K562 (cell line): ENCODE results near the gene TEX35. TPM values are rescaled to one million over a fixed set of nuclear protein-coding genes. Genes with fewer than 3 reads are reported as not detected.

Experiments
- ATAC-seq: fragments of 200-7000 bp; cut with Tn5 transposase; 3 replicates; pipeline ENCODE4 v1.9.1; 2020; ENCODE audit warnings: moderate library complexity
- BruUV-seq: library from RNA; stranded (reverse); fragments of 400-500 nt; replicated peaks from 2 replicates; lab custom pipeline; 2021; lab: Mats Ljungman, UMichigan
- CTCF ChIA-PET: fragments of 300-600 bp; formaldehyde crosslinking; extraction: SDS; loops from one replicate; lab custom pipeline; 2021; ENCODE audit warnings: low intra/inter-chr PET ratio; lab: Yijun Ruan, JAX
- POLR2A ChIA-PET: fragments of 300-600, 350-650 bp; sonication (Branson Sonifier 250); formaldehyde crosslinking; extraction: SDS; loops from one replicate; lab custom pipeline; 2021; ENCODE audit warnings: antibody characterized with exemption, inconsistent platforms; lab: Yijun Ruan, JAX
- DNase-seq, 4 experiments: peaks; one replicate each; pipeline versions ENCODE4 v3.0.0 to v3.0.0-alpha.2; 2011 to 2018; ENCODE audit warnings: low spot score in 3 of 4, mixed read lengths in 3 of 4; ENCODE audit errors: extremely low read depth in 1 of 4
- FAIRE-seq: peaks from 2 replicates; lab custom pipeline; 2011; peaks lifted over from hg19 to GRCh38; lab: Jason Lieb, UNC
- H2AFZ ChIP-seq: 2 replicates; pipeline ENCODE4 v1.6.0; 2011; ENCODE audit warnings: low read depth, low read length, control low read depth, inconsistent platforms
- H3K27ac ChIP-seq: fragments of 200-600 bp; 3 replicates; pipeline ENCODE4 v1.8.0; 2011; ENCODE audit warnings: low read depth, mild to moderate bottlenecking, control low read depth, inconsistent platforms, low read length, moderate library complexity, mixed read lengths; ENCODE audit errors: extremely low read depth
- H3K27me3 ChIP-seq, 2 experiments: fragments of 300-600 bp in 1 of 2; 2 replicates in 1 of 2; 3 replicates in 1 of 2; pipeline versions ENCODE4 v1.6.0 to v1.8.0; 2011; ENCODE audit warnings: inconsistent platforms in 2 of 2, low read length in 2 of 2, mild to moderate bottlenecking in 1 of 2, mixed read lengths in 1 of 2, moderate library complexity in 1 of 2; ENCODE audit not compliant: control insufficient read depth in 2 of 2, insufficient read depth in 2 of 2
- H3K36me3 ChIP-seq: fragments of 300-600 bp; 3 replicates; pipeline ENCODE4 v1.8.0; 2011; ENCODE audit warnings: mild to moderate bottlenecking, low read length, inconsistent platforms; ENCODE audit not compliant: control insufficient read depth, insufficient read depth
- H3K4me1 ChIP-seq, 2 experiments: fragments of 200-600 bp in 1 of 2; replicated peaks in 1 of 2; 2 replicates in 1 of 2; 3 replicates in 1 of 2; pipeline versions ENCODE4 v1.5.1 to v1.8.0; 2011; ENCODE audit warnings: inconsistent platforms in 2 of 2, low read length in 2 of 2, mild to moderate bottlenecking in 1 of 2, mixed read lengths in 1 of 2, moderate library complexity in 1 of 2; ENCODE audit not compliant: control insufficient read depth in 2 of 2, insufficient read depth in 2 of 2
- H3K4me2 ChIP-seq: 2 replicates; pipeline ENCODE4 v1.6.1; 2011; ENCODE audit warnings: low read length, control low read depth, inconsistent platforms, mixed read lengths; ENCODE audit not compliant: insufficient read depth
- H3K4me3 ChIP-seq: fragments of 200-600 bp; sonication (generic), shearing (Covaris generic); 2 replicates; pipeline ENCODE4 v1.5.1; 2016; ENCODE audit warnings: control low read depth, inconsistent platforms
- H3K79me2 ChIP-seq: fragments of 200-600 bp; 3 replicates; pipeline ENCODE4 v1.8.0; 2011; ENCODE audit warnings: low read length, inconsistent platforms; ENCODE audit not compliant: control insufficient read depth, insufficient read depth
- H3K9ac ChIP-seq, 2 experiments: 2 replicates each; pipeline versions ENCODE4 v1.6.0 to v1.6.1; 2011; ENCODE audit warnings: low read depth in 2 of 2, low read length in 2 of 2, control low read depth in 1 of 2, inconsistent platforms in 1 of 2, mild to moderate bottlenecking in 1 of 2, mixed read lengths in 1 of 2; ENCODE audit not compliant: insufficient read depth in 1 of 2
- H3K9me1 ChIP-seq: one replicate; pipeline ENCODE4 v1.6.0; 2011; ENCODE audit warnings: inconsistent platforms, mild to moderate bottlenecking, low read length, moderate library complexity; ENCODE audit not compliant: control insufficient read depth, insufficient read depth
- H3K9me3 ChIP-seq: replicated peaks from 2 replicates; pipeline ENCODE4 v1.5.1; 2011; ENCODE audit warnings: low read depth, low read length, inconsistent platforms; ENCODE audit not compliant: control insufficient read depth, insufficient read depth
- H4K20me1 ChIP-seq: replicated peaks from 2 replicates; pipeline ENCODE4 v1.6.1; 2011; ENCODE audit warnings: low read length, inconsistent platforms, mixed read lengths; ENCODE audit not compliant: control insufficient read depth, insufficient read depth
- BHLHE40 ChIP-seq: IDR thresholded peaks from 2 replicates; pipeline ENCODE4 v1.6.1; 2011; ENCODE audit warnings: low read length, improper control_type of control experiment
- CBFA2T3 ChIP-seq: fragments of 450-650 bp; IDR thresholded peaks from 2 replicates; pipeline ENCODE4 v1.6.1; 2017
- DMBX1 ChIP-seq: fragments of 250-450 bp; sonication (Bioruptor Pico); IDR thresholded peaks from 2 replicates; pipeline ENCODE4 v1.8.0; 2022; ENCODE audit warnings: inconsistent platforms, mild to moderate bottlenecking, moderate library complexity, borderline replicate concordance
- ELF1 ChIP-seq: fragments of 200-800 bp; sonication (Bioruptor generic); IDR thresholded peaks from 2 replicates; pipeline ENCODE4 v1.6.1; 2016; ENCODE audit warnings: missing genetic modification characterization, missing compliant biosample characterization
- ETV1 ChIP-seq: fragments of 450-650 bp; conservative IDR thresholded peaks from 2 replicates; pipeline ENCODE4 v1.6.1; 2016; ENCODE audit warnings: missing genetic modification characterization, control low read depth, low read depth, missing compliant biosample characterization
- ETV5 ChIP-seq: sonication (generic); formaldehyde crosslinking; IDR thresholded peaks from 2 replicates; pipeline ENCODE4 v1.4.0; 2020; ENCODE audit warnings: low read depth, mild to moderate bottlenecking, missing genetic modification reagents
- JUND ChIP-seq, 2 experiments: IDR thresholded peaks; 2 replicates in 1 of 2; 3 replicates in 1 of 2; pipeline ENCODE4 v1.6.1; 2011; ENCODE audit warnings: borderline replicate concordance in 2 of 2, low read depth in 2 of 2, low read length in 2 of 2, improper control_type of control experiment in 1 of 2, missing biosample characterization in 1 of 2, missing genetic modification characterization in 1 of 2, missing genetic modification reagents in 1 of 2
- L3MBTL2 ChIP-seq: fragments of 450-650 bp; IDR thresholded peaks from 2 replicates; pipeline ENCODE4 v1.6.1; 2016; ENCODE audit warnings: mild to moderate bottlenecking, moderate library complexity
- MEIS2 ChIP-seq: fragments of 450-650 bp; IDR thresholded peaks from 2 replicates; pipeline ENCODE4 v1.6.1; 2014; ENCODE audit warnings: mild to moderate bottlenecking; ENCODE audit not compliant: partially characterized antibody
- MTA3 ChIP-seq: fragments of 450-650 bp; formaldehyde crosslinking; IDR thresholded peaks from 2 replicates; pipeline ENCODE4 v1.6.1; 2017; ENCODE audit warnings: mild to moderate bottlenecking, borderline replicate concordance
- NR4A1 ChIP-seq, 2 experiments: fragments of 250-450 bp in 1 of 2; fragments of 450-650 bp in 1 of 2; sonication (Bioruptor Pico) in 1 of 2; IDR thresholded peaks; 2 replicates each; pipeline versions ENCODE4 v1.4.0 to v1.6.1; 2016 to 2020; ENCODE audit warnings: mild to moderate bottlenecking in 2 of 2, missing compliant biosample characterization in 1 of 2, missing genetic modification characterization in 1 of 2, moderate library complexity in 1 of 2
- RBM25 ChIP-seq: fragments of 200-400 bp; formaldehyde crosslinking; IDR thresholded peaks from 2 replicates; pipeline ENCODE4 v1.6.1; 2018; ENCODE audit warnings: low read length, low read depth, moderate library complexity; ENCODE audit not compliant: severe bottlenecking
- SMAD4 ChIP-seq: fragments of 250-450 bp; sonication (Bioruptor Pico); conservative IDR thresholded peaks from 2 replicates; pipeline ENCODE4 v1.8.0; 2021; ENCODE audit warnings: inconsistent platforms, mild to moderate bottlenecking, moderate library complexity
- SMARCA4 ChIP-seq: fragments of 450-650 bp; IDR thresholded peaks from 2 replicates; pipeline ENCODE4 v1.6.1; 2016
- TOE1 ChIP-seq, 2 experiments: fragments of 450-650 bp in 1 of 2; sonication (generic) in 1 of 2; formaldehyde crosslinking in 1 of 2; IDR thresholded peaks; 2 replicates each; pipeline versions ENCODE4 v1.7.1 to v1.8.0; 2016 to 2022; ENCODE audit warnings: borderline replicate concordance in 2 of 2, mild to moderate bottlenecking in 2 of 2, antibody characterized with exemption in 1 of 2, inconsistent platforms in 1 of 2, low read depth in 1 of 2, missing genetic modification reagents in 1 of 2, moderate library complexity in 1 of 2
- ZEB2 ChIP-seq: fragments of 450-650 bp; IDR thresholded peaks from 2 replicates; pipeline ENCODE4 v1.6.1; 2016
- ZNF76 ChIP-seq: fragments of 250-450 bp; sonication (Bioruptor Pico); IDR thresholded peaks from 2 replicates; pipeline ENCODE4 v1.4.0; 2020; ENCODE audit warnings: mild to moderate bottlenecking, moderate library complexity, borderline replicate concordance
- ZNF778 ChIP-seq: fragments of 450-650 bp; formaldehyde crosslinking; IDR thresholded peaks from 2 replicates; pipeline ENCODE4 v1.4.0; 2020; ENCODE audit warnings: mild to moderate bottlenecking, moderate library complexity
- WGBS: fragments of 100-300 bp; shearing (Covaris generic); methylation state at CpG from one replicate; pipeline ENCODE4 v1.1.6; 2016; ENCODE audit warnings: low coverage, mixed read lengths; ENCODE audit not compliant: insufficient coverage; ENCODE audit errors: missing lambda C conversion rate; 5-methylcytosine and 5-hydroxymethylcytosine counted together
- in situ Hi-C: fragments of 300-500 bp; cut with MboI; formaldehyde crosslinking; loops from 4 replicates; pipeline ENCODE4 v1.15.0; 2018; ENCODE audit warnings: inconsistent platforms, mixed read lengths
- intact Hi-C: fragments of 100-400 bp; cut with micrococcal nuclease; formaldehyde crosslinking; loops from 2 replicates; pipeline ENCODE4 v1.14.2; 2022
- polyA plus RNA-seq, 8 experiments: library from polyadenylated mRNA; depleted of rRNA in 4 of 8; stranded (reverse) in 5 of 8; unstranded in 3 of 8; fragments of >200 nt; fragmentation: Nextera tagmentation in 2 of 8; fragmentation: Illumina TruSeq in 1 of 8; extraction: Ambion mirVana in 2 of 8; extraction: Trizol in 1 of 8; gene quantifications; 2 replicates each; pipeline versions ENCODE4 v1.2.1 to v1.2.3, GENCODE V29; 2011 to 2014; ENCODE audit warnings: inconsistent platforms in 1 of 8, missing spikeins in 1 of 8
- total RNA-seq, 7 experiments: library from RNA; depleted of rRNA in 6 of 7; stranded (reverse); fragments of >200 nt in 6 of 7; fragmentation: Illumina TruSeq in 2 of 7; extraction: Trizol in 2 of 7; gene quantifications; 2 replicates each; pipeline versions ENCODE4 v1.2.1 to v1.2.3, GENCODE V29; 2011 to 2021; ENCODE audit warnings: low replicate concordance in 1 of 7
- TF ChIP-seq, protein P1 (sequence below), 2 experiments: IDR thresholded peaks; 2 replicates each; pipeline ENCODE4 v1.6.1; 2011; ENCODE audit warnings: borderline replicate concordance in 1 of 2, control low read depth in 1 of 2, low read depth in 1 of 2, low read length in 1 of 2, mild to moderate bottlenecking in 1 of 2, mixed read lengths in 1 of 2, moderate library complexity in 1 of 2; ENCODE audit not compliant: insufficient read depth in 1 of 2, insufficient read length in 1 of 2, poor library complexity in 1 of 2, severe bottlenecking in 1 of 2; ENCODE audit errors: extremely low read depth in 1 of 2
- TF ChIP-seq, protein P2 (sequence below): sonication (generic); formaldehyde crosslinking; IDR thresholded peaks from 2 replicates; pipeline ENCODE4 v1.5.0; 2020; ENCODE audit warnings: missing genetic modification reagents

Gene TEX35
- total and polyA plus RNA-seq, 9 of the 15 experiments (the other 6 are each of a cell fraction or from before 2014, with no cell fraction given) = not detected

DNA sequence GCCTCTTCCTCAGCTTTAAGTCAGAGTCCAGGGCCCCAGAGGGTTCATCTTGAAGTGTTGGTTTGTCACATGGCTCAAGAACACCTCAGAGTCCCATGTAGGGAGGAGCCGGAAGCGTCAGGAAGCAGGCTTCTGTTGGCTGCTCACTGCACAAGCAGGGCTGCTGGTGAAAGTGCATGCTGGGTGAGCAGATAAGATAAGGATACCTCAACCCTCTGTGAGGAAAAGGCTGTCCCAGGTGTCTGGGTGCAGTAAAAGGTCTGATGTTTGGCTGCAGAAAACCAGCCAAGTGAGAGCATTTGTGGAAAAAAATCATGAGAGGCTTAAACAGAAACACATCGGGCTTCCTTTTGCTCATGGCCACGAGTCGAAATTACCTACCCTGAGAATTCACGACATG, 6.2 kb upstream of the TEX35 start:
- H3K27ac ChIP-seq = no peak overlapping the region
- ATAC-seq (peak; percentile 84), DNase-seq (peak; percentile 37 to 70 (median 54)), FAIRE-seq (peak; percentile 85)
- peak overlapping the region; percentile 25; the same call in 1 of the 2 replicates for H3K4me2 ChIP-seq
- H3K4me1 ChIP-seq = peaks cover 4 to 8% of the 10 kb centered on the region in 2 experiments; a peak in 2 of 5 replicates
- H3K9ac ChIP-seq = no peak overlapping the region
- H3K27me3 ChIP-seq = peaks cover 0 to 24% of the 10 kb centered on the region in 2 experiments; a peak in 2 of 5 replicates
- no peaks in the 10 kb centered on the region for H4K20me1 ChIP-seq
- H3K79me2 ChIP-seq = no peaks in the 10 kb centered on the region
- peak overlapping the region; percentile 72; the same call in 1 of the 2 replicates for H2AFZ ChIP-seq
- 1% methylated on average over 6 of the region's 6 CpGs for WGBS
- intact Hi-C loops = no loop called here
- no TSS peak for BruUV-seq
- in situ Hi-C loops = no loop called here
- no peaks in the 10 kb centered on the region for H3K9me3 ChIP-seq
- H3K9me1 ChIP-seq = no peaks in the 10 kb centered on the region
- no peak overlapping the region for H3K4me3 ChIP-seq
- ChIA-PET CTCF (no interaction called here), POLR2A (interaction anchor here (1.6 kb wide), 1 partner anchor 12 kb away, joined by 5 read pairs; no protein-coding TSS in a partner anchor)
- H3K36me3 ChIP-seq = no peaks in the 10 kb centered on the region
- TF ChIP-seq SMAD4 (peak; percentile 40; the same call in 1 of the 2 replicates), ZNF778 (no peak), L3MBTL2 (peak; percentile 90), RBM25 (no peak), TOE1 (IDR thresholded peaks at IDR 0.05; ENCODE audit: borderline replicate concordance) (no peak), TOE1 (CRISPR knock-in tag; IDR thresholded peaks at IDR 0.05; ENCODE audit: borderline replicate concordance, low read depth) (no peak), MTA3 (no peak), ETV5 (CRISPR knock-in tag) (0 out of 2 replicates have a peak, but pooled peaks have one; percentile 19), SMARCA4 (peak; percentile 50; the same call in 1 of the 2 replicates), JUND (IDR thresholded peaks at IDR 0.05; ENCODE audit: borderline replicate concordance, low read depth, low read length) (peak; percentile 28; the same call in 1 of the 2 replicates), JUND (tag; IDR thresholded peaks at IDR 0.05; ENCODE audit: borderline replicate concordance, low read depth, low read length) (peak; percentile 60; the same call in 1 of the 3 replicates), NR4A1 (CRISPR knock-in tag; IDR thresholded peaks at IDR 0.05) (no peak), NR4A1 (tag; IDR thresholded peaks at IDR 0.05) (0 out of 2 replicates have a peak, but pooled peaks have one; percentile 3), ZEB2 (peak; percentile 50; the same call in 1 of the 2 replicates), BHLHE40 (0 out of 2 replicates have a peak, but pooled peaks have one; percentile 15), ETV1 (tag) (peak; percentile 69), ZNF76 (no peak), CBFA2T3 (peak; percentile 68), DMBX1 (peak; percentile 30; the same call in 1 of the 2 replicates), ELF1 (peak; percentile 51), MEIS2 (peak; percentile 5)
- TF ChIP-seq, protein P1, sequence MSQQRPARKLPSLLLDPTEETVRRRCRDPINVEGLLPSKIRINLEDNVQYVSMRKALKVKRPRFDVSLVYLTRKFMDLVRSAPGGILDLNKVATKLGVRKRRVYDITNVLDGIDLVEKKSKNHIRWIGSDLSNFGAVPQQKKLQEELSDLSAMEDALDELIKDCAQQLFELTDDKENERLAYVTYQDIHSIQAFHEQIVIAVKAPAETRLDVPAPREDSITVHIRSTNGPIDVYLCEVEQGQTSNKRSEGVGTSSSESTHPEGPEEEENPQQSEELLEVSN (IDR thresholded peaks at IDR 0.05; ENCODE audit: borderline replicate concordance in 1 of 2, extremely low read depth in 1 of 2, insufficient read depth in 1 of 2, insufficient read length in 1 of 2, low read depth in 1 of 2, low read length in 1 of 2, poor library complexity in 1 of 2, severe bottlenecking in 1 of 2) = peak in 1 of 2 experiments; percentile 32
- TF ChIP-seq, protein P2, sequence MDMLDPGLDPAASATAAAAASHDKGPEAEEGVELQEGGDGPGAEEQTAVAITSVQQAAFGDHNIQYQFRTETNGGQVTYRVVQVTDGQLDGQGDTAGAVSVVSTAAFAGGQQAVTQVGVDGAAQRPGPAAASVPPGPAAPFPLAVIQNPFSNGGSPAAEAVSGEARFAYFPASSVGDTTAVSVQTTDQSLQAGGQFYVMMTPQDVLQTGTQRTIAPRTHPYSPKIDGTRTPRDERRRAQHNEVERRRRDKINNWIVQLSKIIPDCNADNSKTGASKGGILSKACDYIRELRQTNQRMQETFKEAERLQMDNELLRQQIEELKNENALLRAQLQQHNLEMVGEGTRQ (CRISPR knock-in tag) = peak; percentile 48; the same call in 1 of the 2 replicates
